ENCODE measurements around the gene MFF. TPM values are rescaled to one million over a fixed set of nuclear protein-coding genes. Genes with fewer than 3 reads are reported as not detected.

MFF gene
- total RNA-seq, 3 donors from 2014 or later (not counting 1 experiment from before 2014, with no cell fraction given) = 57.7 to 60.8 (median 59.8) TPM

- Mint-ChIP-seq H3K36me3 (no peaks in the 10 kb centered on the region), H3K27ac (no peak overlapping the region), H3K4me1 (peaks cover 0 to 7% of the 10 kb centered on the region in 2 donors), H3K27me3 (ENCODE audit: low read depth in 2 of 2) (peaks cover 15 to 16% of the 10 kb centered on the region in 2 donors), H3K4me3 (no peak overlapping the region), H3K9me3 (no peaks in the 10 kb centered on the region)
- intact Hi-C loops (cut with micrococcal nuclease) = no loop called here
- Histone ChIP-seq H3K4me3 (ENCODE audit: low read length) (no peak overlapping the region), H3K27ac (ENCODE audit: low read length) (no peak overlapping the region), H3K36me3 (ENCODE audit: control insufficient read depth, insufficient read depth, low read length) (no peaks in the 10 kb centered on the region), H3K27me3 (ENCODE audit: control insufficient read depth, insufficient read depth, low read length) (no peaks in the 10 kb centered on the region), H3K4me1 (ENCODE audit: control insufficient read depth, insufficient read depth, low read length) (no peaks in the 10 kb centered on the region), H3K9me3 (ENCODE audit: control insufficient read depth, insufficient read depth, low read length) (no peaks in the 10 kb centered on the region)
- WGBS (ENCODE audit: insufficient coverage) = 85% methylated on average over 4 of the region's 9 CpGs
- TF ChIP-seq CTCF (IDR thresholded peaks at IDR 0.05) = no peak
- DNase-seq (no peak), ATAC-seq (no peak)
Observed at GRCh38 chr2:227376656-227377396, 51.8 kb downstream of the MFF start.

- no peaks in the 10 kb centered on the region for H3K4me1 ChIP-seq (ENCODE audit: control insufficient read depth, insufficient read depth, low read length)
- Mint-ChIP-seq H3K27me3 (ENCODE audit: low read depth in 2 of 2) (peaks cover 16 to 21% of the 10 kb centered on the region in 2 donors), H3K4me3 (no peak overlapping the region), H3K9me3 (no peaks in the 10 kb centered on the region), H3K36me3 (no peaks in the 10 kb centered on the region), H3K4me1 (peaks cover 0 to 7% of the 10 kb centered on the region in 2 donors), H3K27ac (no peak overlapping the region)
- no peaks in the 10 kb centered on the region for H3K27me3 ChIP-seq (ENCODE audit: control insufficient read depth, insufficient read depth, low read length)
- no peak overlapping the region for H3K27ac ChIP-seq (ENCODE audit: low read length)
- no peaks in the 10 kb centered on the region for H3K36me3 ChIP-seq (ENCODE audit: control insufficient read depth, insufficient read depth, low read length)
- intact Hi-C loops (cut with micrococcal nuclease) = no loop called here
- no peak for DNase-seq
- WGBS (ENCODE audit: insufficient coverage) = 84% methylated on average over 7 of the region's 8 CpGs
- no peak for TF ChIP-seq CTCF (IDR thresholded peaks at IDR 0.05)
- H3K9me3 ChIP-seq (ENCODE audit: control insufficient read depth, insufficient read depth, low read length) = no peaks in the 10 kb centered on the region
- H3K4me3 ChIP-seq (ENCODE audit: low read length) = no peak overlapping the region
- no peak for ATAC-seq
Observed at GRCh38 chr2:227377467-227378351, 52.7 kb downstream of the MFF start.

GRCh38 chr2:227378371-227378782 lies 53.3 kb downstream of the MFF start:
- H3K27ac ChIP-seq (ENCODE audit: low read length) = no peak overlapping the region
- intact Hi-C loops (cut with micrococcal nuclease) = no loop called here
- no peaks in the 10 kb centered on the region for H3K36me3 ChIP-seq (ENCODE audit: control insufficient read depth, insufficient read depth, low read length)
- DNase-seq = no peak
- Mint-ChIP-seq H3K27ac (no peak overlapping the region), H3K9me3 (no peaks in the 10 kb centered on the region), H3K36me3 (no peaks in the 10 kb centered on the region), H3K4me1 (peaks cover 0 to under 1% of the 10 kb centered on the region in 2 donors), H3K4me3 (no peak overlapping the region), H3K27me3 (ENCODE audit: low read depth in 2 of 2) (peaks cover 12 to 23% of the 10 kb centered on the region in 2 donors)
- H3K27me3 ChIP-seq (ENCODE audit: control insufficient read depth, insufficient read depth, low read length) = no peaks in the 10 kb centered on the region
- H3K9me3 ChIP-seq (ENCODE audit: control insufficient read depth, insufficient read depth, low read length) = no peaks in the 10 kb centered on the region
- no peaks in the 10 kb centered on the region for H3K4me1 ChIP-seq (ENCODE audit: control insufficient read depth, insufficient read depth, low read length)
- no peak overlapping the region for H3K4me3 ChIP-seq (ENCODE audit: low read length)
- ATAC-seq = no peak
- no peak for TF ChIP-seq CTCF (IDR thresholded peaks at IDR 0.05)
- WGBS (ENCODE audit: insufficient coverage) = 87% methylated on average over 4 of the region's 4 CpGs
